Measurements from ENCODE around the gene MLEC.
"Not testable (repeated sequence)": the region's sequence is repeated elsewhere in the genome, so short reads cannot be mapped to it uniquely, and the experiment has no call there.

The MLEC gene

DNA sequence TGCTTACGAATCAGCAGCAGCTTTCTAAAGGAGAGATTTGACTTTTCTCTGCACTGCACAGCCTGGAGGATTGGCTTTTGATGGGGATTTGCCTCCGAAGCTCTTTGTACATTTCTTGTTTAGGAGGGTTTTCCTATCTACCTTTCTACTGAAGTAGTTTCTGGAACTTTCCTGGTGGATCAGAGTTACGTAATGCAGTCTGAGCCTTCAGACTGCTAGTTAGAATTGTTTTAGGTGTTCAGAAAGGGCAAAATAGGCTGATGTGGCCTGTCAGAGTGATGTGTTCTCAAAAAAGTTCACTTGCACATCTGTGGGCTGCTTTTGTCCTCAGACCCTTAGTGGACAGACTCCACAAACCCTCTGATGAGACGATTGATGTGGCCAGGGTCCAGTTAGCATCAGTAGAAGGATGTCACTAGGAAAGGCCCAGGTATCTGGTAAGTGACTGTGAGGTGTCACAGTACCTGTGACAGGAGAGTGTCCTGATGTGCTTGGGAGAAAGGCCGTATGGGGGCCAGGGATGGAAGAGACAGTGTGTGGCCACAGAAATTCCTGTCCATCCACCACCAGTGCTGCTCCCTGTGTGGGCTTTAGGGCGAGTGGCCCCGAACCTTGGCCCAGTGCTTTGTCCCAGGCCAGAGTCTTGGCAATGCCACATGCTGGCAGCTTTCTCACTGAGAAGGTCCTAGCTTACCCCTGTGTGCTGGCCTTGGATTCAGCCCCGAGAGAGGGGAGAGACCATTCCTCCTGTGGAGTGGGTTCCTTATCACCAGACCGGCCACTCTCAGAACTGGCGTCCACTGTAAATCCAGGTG, 34.2 kb downstream of the MLEC start:
- DNase-seq (ENCODE audit: low read depth in 2 of 2): no peak

GRCh38 chr12:120721866-120722265, 34.9 kb downstream of the MLEC start:
- no peak for DNase-seq (ENCODE audit: low read depth in 2 of 2)

DNA sequence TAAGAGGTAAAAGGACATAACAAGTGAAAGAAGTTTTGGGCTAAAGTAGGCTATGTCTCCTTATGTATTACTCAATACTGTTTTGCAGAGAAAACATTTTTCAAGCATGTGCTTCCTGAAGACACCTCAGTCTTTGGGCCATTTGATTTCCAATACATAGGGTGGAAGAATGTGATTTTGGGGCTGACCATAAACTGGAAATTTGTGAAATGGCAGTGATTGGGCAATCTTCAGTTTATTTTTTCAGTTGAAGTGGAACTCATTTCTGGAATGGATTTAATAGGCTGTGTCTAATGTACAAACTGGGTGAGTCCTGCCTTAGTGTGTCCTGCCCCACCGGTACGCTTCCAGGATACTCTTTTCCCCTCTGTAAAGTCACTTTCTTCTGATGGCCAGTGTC, 35.8 kb downstream of the MLEC start:
- DNase-seq (ENCODE audit: low read depth in 2 of 2): no peak

DNA sequence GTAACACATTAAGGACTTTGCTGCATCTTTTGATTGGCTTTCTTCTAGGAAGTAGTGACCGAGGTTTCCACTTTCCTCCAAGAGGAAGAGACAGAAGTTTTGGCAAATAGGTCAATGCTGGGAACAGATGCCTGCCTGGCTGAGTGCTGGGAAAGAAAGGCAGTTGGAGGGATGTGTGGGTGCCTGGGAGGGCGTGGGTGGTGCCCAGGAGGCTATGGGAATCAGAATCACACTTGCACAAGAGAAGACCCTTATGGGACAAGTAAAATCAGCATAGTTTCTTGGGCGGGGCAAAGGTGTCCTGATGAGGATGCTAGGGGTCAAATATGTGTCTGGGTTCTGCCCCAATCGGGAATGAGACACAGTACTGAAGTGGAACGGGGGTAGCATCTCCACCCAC, 37.8 kb downstream of the MLEC start:
- no peak for DNase-seq (ENCODE audit: low read depth in 2 of 2)

DNA sequence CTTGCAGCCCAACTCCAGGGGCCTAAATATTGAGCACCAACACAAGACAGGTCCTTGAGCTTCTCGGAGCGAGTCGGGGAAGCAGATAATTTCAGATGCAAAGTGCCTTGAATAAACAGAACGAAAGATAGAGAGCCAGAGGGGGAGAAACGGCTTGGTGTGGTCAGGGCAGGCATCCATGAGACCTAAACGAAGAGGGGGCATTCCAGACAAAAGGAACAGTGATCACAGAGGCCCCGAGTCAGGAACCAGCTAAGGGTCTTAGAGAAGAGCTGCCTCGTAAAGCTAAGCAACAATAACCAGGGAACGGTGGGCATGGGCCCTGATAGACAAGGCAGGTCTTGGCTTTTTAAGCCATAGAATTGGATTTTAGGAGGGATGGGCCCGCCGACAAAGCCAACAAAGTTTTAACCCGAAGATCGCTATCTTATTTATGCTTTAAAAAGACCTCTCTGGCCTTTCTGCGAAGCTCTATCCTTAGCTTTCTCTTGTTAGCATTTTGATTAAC, 38.3 kb downstream of the MLEC start:
- DNase-seq (ENCODE audit: low read depth in 2 of 2): no peak

- DNase-seq (ENCODE audit: low read depth in 2 of 2): peak; percentile 36 to 45
Measured at GRCh38 chr12:120725659-120726509, 38.9 kb downstream of the MLEC start, which contains the start of gene ACADS. TSS of gene ACADS (plus strand) at chr12:120725826. CDS start at chr12:120725886, 60 bp downstream.

DNA sequence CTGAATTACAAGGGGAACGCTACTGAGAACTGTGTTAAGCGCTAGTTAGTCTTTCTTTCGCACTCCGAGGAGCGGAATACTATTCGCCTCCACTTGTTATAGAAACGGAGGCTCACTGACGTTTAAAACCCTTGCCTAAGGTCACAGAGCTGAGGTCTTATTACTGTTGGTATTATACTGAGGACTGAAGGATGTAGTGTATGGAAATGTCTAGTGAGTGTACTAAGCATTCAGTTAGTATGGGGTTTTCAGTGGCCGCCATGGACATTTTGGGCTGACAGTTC, 39.5 kb downstream of the MLEC start:
- DNase-seq (ENCODE audit: low read depth in 2 of 2): no peak

- no peak for DNase-seq (ENCODE audit: low read depth in 2 of 2)
Measured at GRCh38 chr12:120726961-120727360, 40.0 kb downstream of the MLEC start.

DNA sequence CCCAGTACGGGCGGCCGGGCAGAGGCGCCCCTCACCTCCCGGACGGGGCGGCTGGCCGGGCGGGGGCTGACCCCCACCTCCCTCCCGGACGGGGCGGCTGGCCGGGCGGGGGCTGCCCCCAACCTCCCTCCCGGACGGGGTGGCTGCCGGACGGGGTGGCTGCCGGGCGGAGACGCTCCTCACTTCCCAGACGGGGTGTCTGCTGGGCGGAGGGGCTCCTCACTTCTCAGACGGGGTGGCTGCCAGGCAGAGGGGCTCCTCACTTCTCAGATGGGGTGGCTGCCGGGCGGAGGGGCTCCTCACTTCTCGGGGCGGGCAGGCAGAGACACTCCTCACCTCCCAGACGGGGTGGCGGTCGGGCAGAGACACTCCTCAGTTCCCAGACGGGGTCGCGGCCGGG, 45.2 kb downstream of the MLEC start:
- DNase-seq (ENCODE audit: low read depth in 2 of 2): not testable (repeated sequence)

DNA sequence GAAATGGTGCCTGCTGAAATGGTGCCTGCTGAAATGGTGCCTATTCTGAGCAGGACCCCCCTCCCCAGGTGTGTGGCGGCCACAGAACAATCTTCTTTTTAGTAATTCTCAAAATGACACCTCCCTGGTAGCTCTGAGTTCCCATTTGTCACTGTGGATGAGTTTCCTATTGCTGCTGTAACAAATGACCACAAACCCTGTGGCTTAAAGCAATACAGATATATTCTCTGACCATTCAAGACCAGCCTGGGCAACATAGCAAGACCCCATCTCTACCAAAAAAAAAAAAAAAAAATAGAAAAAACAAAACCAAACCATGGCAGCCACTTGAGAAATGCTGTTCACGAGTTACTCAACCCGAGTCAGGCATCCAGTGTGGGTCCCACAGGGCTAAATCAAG, 46.6 kb downstream of the MLEC start:
- no peak for DNase-seq (ENCODE audit: low read depth in 2 of 2)

- no peak for DNase-seq (ENCODE audit: low read depth in 2 of 2)
Measured at GRCh38 chr12:120734210-120734609, 47.3 kb downstream of the MLEC start.

DNA sequence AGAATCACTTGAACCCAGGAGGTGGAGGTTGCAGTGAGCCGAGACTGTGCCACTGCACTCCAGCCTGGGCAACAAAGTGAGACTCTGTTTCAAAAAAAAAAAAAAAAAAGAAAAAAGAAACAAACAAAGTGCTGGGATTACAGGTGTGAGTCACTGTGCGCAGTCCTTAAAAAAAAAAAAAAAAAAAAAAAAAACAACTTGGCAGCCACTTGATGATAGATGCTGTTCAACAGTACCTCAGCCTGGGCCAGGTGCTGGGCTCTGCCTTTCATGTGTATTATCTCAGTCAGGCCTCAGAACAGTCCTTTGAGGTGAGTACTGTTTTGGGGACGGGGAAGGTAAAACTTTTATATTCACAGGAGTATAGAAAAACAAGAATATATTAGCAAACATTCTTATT, 48.2 kb downstream of the MLEC start:
- no peak for DNase-seq (ENCODE audit: low read depth in 2 of 2)

- no peak for DNase-seq (ENCODE audit: low read depth in 2 of 2)
Measured at GRCh38 chr12:120736404-120737331, 49.7 kb downstream of the MLEC start.

- DNase-seq (ENCODE audit: low read depth in 2 of 2): no peak
Measured at GRCh38 chr12:120737557-120738251, 50.8 kb downstream of the MLEC start.

- no peak for DNase-seq (ENCODE audit: low read depth in 2 of 2)
Measured at GRCh38 chr12:120738252-120739030, 51.5 kb downstream of the MLEC start.

DNA sequence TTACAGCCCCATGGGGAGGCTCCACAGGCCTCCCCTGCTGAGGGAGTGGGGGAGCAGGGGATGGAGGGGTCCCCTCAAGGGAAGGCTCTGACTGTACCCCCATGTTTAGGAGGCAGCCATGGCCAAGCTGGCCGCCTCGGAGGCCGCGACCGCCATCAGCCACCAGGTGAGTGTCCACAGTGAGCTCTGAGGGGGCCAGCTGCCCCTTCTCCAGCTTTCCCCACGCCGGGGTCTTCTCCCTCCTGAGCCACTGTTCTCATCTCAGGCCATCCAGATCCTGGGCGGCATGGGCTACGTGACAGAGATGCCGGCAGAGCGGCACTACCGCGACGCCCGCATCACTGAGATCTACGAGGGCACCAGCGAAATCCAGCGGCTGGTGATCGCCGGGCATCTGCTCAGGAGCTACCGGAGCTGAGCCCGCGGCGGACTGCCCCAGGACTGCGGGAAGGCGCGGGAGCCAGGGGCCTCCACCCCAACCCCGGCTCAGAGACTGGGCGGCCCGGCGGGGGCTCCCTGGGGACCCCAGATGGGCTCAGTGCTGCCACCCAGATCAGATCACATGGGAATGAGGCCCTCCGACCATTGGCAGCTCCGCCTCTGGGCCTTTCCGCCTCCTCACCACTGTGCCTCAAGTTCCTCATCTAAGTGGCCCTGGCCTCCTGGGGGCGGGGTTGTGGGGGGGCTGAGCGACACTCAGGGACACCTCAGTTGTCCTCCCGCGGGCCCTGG, 52.2 kb downstream of the MLEC start:
- no peak for DNase-seq (ENCODE audit: low read depth in 2 of 2)

DNA sequence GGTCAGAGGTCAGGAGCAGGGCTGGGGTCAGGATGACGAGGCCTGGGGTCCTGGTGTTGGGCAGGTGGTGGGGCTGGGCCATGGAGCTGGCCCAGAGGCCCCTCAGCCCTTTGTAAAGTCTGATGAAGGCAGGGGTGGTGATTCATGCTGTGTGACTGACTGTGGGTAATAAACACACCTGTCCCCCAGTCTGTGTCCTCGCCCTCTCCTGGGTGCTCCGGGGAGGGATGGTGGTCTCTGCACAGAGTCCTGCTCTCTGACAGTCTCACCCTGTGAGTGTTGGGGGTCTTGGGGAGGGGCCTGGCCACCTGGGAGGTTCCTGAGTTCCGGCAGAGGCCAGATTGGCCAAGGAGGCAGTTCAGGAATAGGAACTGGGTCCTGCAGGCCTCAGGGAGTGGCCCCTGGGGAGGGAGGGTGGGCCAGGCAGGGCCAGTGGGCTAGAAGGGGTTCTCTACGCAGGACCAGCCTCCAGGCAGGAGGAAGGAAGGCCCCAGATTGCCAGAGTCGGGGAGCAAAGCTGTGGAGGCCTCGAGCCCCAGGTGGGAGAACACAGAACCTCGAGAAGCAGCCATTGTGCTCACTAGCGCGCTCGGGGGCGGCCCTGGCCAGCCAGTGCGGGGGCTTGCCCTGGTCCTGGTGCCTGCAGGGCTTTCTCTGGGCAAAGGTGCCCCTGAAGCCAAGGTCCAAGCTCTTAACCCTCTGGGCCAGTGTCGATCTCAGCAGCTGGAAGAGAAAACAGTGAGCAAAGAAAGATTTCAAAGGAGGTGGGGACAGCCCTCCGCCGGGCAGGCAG, 53.1 kb downstream of the MLEC start:
- DNase-seq (ENCODE audit: low read depth in 2 of 2): no peak

DNA sequence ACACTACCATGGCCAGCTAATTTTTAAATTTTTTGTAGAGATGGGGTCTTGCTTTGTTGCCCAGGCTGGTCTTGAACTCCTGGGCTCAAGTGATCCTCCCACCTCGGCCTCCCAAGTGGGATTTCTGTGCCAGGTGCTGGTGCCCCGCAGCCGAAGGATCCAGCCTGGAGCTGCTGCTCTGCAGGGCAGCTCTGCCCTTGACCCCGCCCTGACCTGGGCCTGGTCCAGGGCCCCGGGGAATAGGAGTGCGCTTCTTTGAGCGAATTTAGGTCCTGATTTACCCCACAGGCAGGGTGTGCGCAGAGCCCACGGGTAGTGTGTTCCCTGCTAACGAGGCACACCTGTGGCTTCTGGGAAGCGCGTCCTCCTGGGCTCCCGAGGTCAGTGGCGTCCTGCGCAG, 53.9 kb downstream of the MLEC start:
- DNase-seq (ENCODE audit: low read depth in 2 of 2): no peak
